ENCODE data around the gene GNAT3. TPM values are rescaled to one million over a fixed set of nuclear protein-coding genes. Genes with fewer than 3 reads are reported as not detected.

GNAT3 gene
- total RNA-seq, 1 donor from 2014 or later, result not detected

GRCh38 chr7:80499350-80499953, 12.4 kb downstream of the GNAT3 start:
- H2AFZ ChIP-seq (ENCODE audit: low read depth, low read length), result no peak overlapping the region
- peak overlapping the region; percentile 92 for H3K27ac ChIP-seq (ENCODE audit: low read depth, low read length)
- H3K4me1 ChIP-seq (ENCODE audit: insufficient read depth, low read length), result peaks cover 18% of the 10 kb centered on the region
- Mint-ChIP-seq H3K9me3 (ENCODE audit: unreplicated experiment) (no peaks in the 10 kb centered on the region), H3K36me3 (ENCODE audit: low read depth, unreplicated experiment) (no peaks in the 10 kb centered on the region), H3K27me3 (ENCODE audit: low read depth, unreplicated experiment) (no peaks in the 10 kb centered on the region), H3K27ac (ENCODE audit: unreplicated experiment) (peak overlapping the region; percentile 91), H3K4me1 (ENCODE audit: low read depth, unreplicated experiment) (peaks cover 16% of the 10 kb centered on the region), H3K4me3 (ENCODE audit: unreplicated experiment) (no peak overlapping the region)
- peak overlapping the region; percentile 75 for H3K9ac ChIP-seq (ENCODE audit: low read length)
- H3K27me3 ChIP-seq (ENCODE audit: insufficient read depth, low read length), result no peaks in the 10 kb centered on the region
- FAIRE-seq (peak; percentile 98), DNase-seq (ENCODE audit: low read depth) (peak; percentile 94)
- TF ChIP-seq CTCF (IDR thresholded peaks at IDR 0.05; ENCODE audit: insufficient read depth, low read depth, low read length), result no peak
- no peaks in the 10 kb centered on the region for H3K36me3 ChIP-seq (ENCODE audit: insufficient read depth, low read length)
- no peaks in the 10 kb centered on the region for H3K9me3 ChIP-seq (ENCODE audit: insufficient read depth, low read depth, low read length)
- no peaks in the 10 kb centered on the region for H4K20me1 ChIP-seq (ENCODE audit: insufficient read depth, low read length)
- H3K4me3 ChIP-seq (ENCODE audit: insufficient read depth, low read depth, low read length), result no peak overlapping the region
- H3K4me2 ChIP-seq (ENCODE audit: low read length), result peak overlapping the region; percentile 67
- H3K79me2 ChIP-seq (ENCODE audit: insufficient read depth, low read length), result no peaks in the 10 kb centered on the region

GRCh38 chr7:80498481-80499349, 13.1 kb downstream of the GNAT3 start:
- TF ChIP-seq CTCF (IDR thresholded peaks at IDR 0.05; ENCODE audit: insufficient read depth, low read depth, low read length) (no peak), EZH2 (IDR thresholded peaks at IDR 0.05; ENCODE audit: insufficient read depth, low read length) (no peak)
- no peaks in the 10 kb centered on the region for H3K36me3 ChIP-seq (ENCODE audit: insufficient read depth, low read length)
- H3K4me2 ChIP-seq (ENCODE audit: low read length), result peak overlapping the region; percentile 67
- H3K79me2 ChIP-seq (ENCODE audit: insufficient read depth, low read length), result no peaks in the 10 kb centered on the region
- H3K27me3 ChIP-seq (ENCODE audit: insufficient read depth, low read length), result no peaks in the 10 kb centered on the region
- no peak overlapping the region for H2AFZ ChIP-seq (ENCODE audit: low read depth, low read length)
- Mint-ChIP-seq H3K4me1 (ENCODE audit: low read depth, unreplicated experiment) (peaks cover 16% of the 10 kb centered on the region), H3K9me3 (ENCODE audit: unreplicated experiment) (no peaks in the 10 kb centered on the region), H3K36me3 (ENCODE audit: low read depth, unreplicated experiment) (no peaks in the 10 kb centered on the region), H3K27ac (ENCODE audit: unreplicated experiment) (peak overlapping the region; percentile 91), H3K27me3 (ENCODE audit: low read depth, unreplicated experiment) (no peaks in the 10 kb centered on the region), H3K4me3 (ENCODE audit: unreplicated experiment) (no peak overlapping the region)
- peaks cover 18% of the 10 kb centered on the region for H3K4me1 ChIP-seq (ENCODE audit: insufficient read depth, low read length)
- no peak overlapping the region for H3K4me3 ChIP-seq (ENCODE audit: insufficient read depth, low read depth, low read length)
- no peaks in the 10 kb centered on the region for H4K20me1 ChIP-seq (ENCODE audit: insufficient read depth, low read length)
- H3K27ac ChIP-seq (ENCODE audit: low read depth, low read length), result peak overlapping the region; percentile 92
- H3K9me3 ChIP-seq (ENCODE audit: insufficient read depth, low read depth, low read length), result no peaks in the 10 kb centered on the region
- H3K9ac ChIP-seq (ENCODE audit: low read length), result peak overlapping the region; percentile 75
- no peak for FAIRE-seq
- peak; percentile 38 for DNase-seq (ENCODE audit: low read depth)

Data from astrocyte (in vitro differentiated cells and primary cell).